B cell (primary cell): ENCODE data around the gene PDZD2.

Experiments used
- EZH2 ChIP-seq: IDR thresholded peaks from 2 replicates; pipeline ENCODE4 v1.6.1; 2012; ENCODE audit warnings: borderline replicate concordance, low read depth, mild to moderate bottlenecking, moderate library complexity, low read length; ENCODE audit not compliant: insufficient read depth, poor library complexity, severe bottlenecking
- TF ChIP-seq, protein P1 (sequence below): fragments of 200-600 bp; IDR thresholded peaks from one replicate; pipeline ENCODE4 v1.8.0; 2022; ENCODE audit warnings: antibody characterized with exemption, mild to moderate bottlenecking

DNA sequence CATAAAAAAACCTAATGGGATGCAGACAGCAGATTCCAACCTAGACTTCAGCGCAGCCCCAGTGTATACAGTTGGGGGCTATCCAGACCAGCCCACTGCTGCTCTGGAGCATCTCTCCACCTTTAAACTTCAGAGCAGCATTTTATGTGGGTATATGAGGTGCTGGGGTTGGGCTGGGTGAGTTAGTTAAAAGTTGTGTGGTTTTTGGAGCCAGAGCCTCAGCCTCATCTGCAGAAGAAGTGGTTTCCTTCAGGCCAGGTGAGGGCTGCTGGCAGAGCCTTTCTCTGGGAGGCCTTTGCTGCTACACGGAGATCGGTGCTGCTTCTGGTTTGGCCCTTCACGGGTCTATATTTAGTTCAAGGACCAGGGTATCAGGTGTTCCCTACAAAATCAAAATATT lies 228.3 kb downstream of the PDZD2 start:
- TF ChIP-seq, protein P1, sequence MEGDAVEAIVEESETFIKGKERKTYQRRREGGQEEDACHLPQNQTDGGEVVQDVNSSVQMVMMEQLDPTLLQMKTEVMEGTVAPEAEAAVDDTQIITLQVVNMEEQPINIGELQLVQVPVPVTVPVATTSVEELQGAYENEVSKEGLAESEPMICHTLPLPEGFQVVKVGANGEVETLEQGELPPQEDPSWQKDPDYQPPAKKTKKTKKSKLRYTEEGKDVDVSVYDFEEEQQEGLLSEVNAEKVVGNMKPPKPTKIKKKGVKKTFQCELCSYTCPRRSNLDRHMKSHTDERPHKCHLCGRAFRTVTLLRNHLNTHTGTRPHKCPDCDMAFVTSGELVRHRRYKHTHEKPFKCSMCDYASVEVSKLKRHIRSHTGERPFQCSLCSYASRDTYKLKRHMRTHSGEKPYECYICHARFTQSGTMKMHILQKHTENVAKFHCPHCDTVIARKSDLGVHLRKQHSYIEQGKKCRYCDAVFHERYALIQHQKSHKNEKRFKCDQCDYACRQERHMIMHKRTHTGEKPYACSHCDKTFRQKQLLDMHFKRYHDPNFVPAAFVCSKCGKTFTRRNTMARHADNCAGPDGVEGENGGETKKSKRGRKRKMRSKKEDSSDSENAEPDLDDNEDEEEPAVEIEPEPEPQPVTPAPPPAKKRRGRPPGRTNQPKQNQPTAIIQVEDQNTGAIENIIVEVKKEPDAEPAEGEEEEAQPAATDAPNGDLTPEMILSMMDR: no peak
- no peak for TF ChIP-seq EZH2
